ENCODE results near the gene ZNF407.

The ZNF407 gene

DNA sequence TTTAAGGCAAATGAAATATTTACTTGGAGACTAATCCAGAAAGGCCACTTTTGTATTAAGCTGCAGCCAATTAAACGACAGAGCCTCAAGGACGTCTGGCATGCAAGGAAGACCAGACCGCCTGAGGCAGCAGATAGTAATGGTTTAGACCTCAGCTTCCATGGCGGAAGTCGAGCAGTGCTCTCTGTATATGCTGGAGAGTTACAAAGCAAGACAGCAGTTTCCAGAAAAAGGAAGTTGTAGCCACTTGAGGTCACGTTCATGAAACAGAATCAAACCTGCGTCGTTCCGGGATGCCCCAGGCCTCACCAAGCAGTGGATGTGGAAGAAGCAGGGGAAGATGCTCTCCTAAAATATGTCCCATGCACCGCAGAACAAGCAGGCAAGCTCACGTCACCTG lies 469.3 kb downstream of the ZNF407 start:
- DNase-seq (ENCODE audit: low read depth), result no peak
- no peak overlapping the region for H3K4me3 ChIP-seq (ENCODE audit: low read depth, low read length)
- in situ Hi-C loops (cut with HindIII; ENCODE audit: low sequenced_read_pairs), result no loop called here
- TF ChIP-seq, protein P1, sequence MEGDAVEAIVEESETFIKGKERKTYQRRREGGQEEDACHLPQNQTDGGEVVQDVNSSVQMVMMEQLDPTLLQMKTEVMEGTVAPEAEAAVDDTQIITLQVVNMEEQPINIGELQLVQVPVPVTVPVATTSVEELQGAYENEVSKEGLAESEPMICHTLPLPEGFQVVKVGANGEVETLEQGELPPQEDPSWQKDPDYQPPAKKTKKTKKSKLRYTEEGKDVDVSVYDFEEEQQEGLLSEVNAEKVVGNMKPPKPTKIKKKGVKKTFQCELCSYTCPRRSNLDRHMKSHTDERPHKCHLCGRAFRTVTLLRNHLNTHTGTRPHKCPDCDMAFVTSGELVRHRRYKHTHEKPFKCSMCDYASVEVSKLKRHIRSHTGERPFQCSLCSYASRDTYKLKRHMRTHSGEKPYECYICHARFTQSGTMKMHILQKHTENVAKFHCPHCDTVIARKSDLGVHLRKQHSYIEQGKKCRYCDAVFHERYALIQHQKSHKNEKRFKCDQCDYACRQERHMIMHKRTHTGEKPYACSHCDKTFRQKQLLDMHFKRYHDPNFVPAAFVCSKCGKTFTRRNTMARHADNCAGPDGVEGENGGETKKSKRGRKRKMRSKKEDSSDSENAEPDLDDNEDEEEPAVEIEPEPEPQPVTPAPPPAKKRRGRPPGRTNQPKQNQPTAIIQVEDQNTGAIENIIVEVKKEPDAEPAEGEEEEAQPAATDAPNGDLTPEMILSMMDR (IDR thresholded peaks at IDR 0.05; ENCODE audit: low read depth, low read length, missing control alignments), result no peak

DNA sequence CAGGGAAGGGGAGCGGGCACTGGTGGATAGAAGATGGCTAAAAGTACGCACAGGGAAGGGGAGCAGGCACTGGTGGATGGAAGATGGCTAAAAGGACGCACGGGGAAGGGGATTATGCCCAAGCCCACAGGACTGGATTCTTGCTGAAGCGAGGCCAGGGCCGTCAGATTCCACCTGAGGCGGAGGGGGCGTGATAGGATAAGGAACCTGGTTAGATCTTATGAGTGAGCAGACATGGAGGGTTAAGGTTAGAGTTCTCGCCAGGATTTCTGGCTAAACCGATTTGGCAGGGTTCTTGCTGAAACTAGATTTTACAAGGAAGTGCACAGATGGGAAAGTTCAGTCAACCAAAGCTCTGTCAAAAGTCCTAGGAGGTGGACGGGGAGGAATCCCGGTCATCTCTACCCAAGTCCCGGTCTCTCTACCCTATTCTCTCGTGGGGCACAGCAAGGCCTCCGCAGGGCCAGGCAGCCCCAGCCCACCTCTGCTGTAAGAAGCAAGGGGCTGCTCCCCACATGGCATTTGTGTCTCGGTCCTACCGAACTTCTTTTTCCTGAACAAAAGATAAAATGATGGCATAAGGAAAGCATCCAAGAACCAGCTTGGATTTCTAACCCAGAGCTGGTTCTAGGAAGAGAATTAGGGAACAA lies 470.5 kb downstream of the ZNF407 start:
- in situ Hi-C loops (cut with HindIII; ENCODE audit: low sequenced_read_pairs), result no loop called here
- TF ChIP-seq, protein P1 (IDR thresholded peaks at IDR 0.05; ENCODE audit: low read depth, low read length, missing control alignments), result no peak
- H3K4me3 ChIP-seq (ENCODE audit: low read depth, low read length), result no peak overlapping the region
- no peak for DNase-seq (ENCODE audit: low read depth)

DNA sequence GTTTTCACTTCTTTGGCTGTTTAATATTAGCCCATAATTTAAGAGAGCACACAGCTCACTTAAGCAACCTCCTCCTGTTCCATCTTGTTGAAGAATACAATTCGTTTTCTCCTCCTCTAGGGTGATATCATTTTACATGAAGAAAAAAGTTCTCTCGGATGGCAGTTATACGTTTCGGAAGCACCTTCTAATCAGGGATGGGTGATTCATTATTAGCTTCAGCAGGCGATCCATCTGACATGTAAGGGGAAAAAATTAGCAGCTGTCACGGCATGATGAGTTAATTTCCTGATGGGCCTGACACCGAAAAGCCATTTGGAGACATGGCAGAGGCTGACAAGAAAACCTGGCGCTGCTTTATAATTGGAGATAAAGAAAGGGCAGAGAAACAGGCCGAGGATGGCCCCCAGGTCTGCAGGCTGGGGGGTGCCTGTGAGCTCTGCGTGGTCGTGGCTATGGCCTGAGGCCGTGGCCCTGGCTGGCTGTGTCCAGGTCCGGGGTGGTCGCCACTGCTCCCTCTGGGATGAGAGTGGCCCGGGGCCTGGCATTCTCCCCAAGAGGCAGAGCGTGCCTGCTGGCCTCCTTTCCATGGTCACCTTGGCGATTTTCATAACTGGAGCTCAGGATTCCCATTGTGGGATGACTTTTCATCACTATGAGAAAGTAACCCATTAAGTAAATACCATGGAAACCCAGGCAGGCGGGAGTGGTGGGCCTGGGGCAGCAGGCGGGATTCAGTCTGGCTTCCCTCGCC lies 471.2 kb downstream of the ZNF407 start:
- in situ Hi-C loops (cut with HindIII; ENCODE audit: low sequenced_read_pairs), result no loop called here
- DNase-seq (ENCODE audit: low read depth), result no peak
- H3K4me3 ChIP-seq (ENCODE audit: low read depth, low read length), result no peak overlapping the region
- TF ChIP-seq, protein P1 (IDR thresholded peaks at IDR 0.05; ENCODE audit: low read depth, low read length, missing control alignments), result no peak

DNA sequence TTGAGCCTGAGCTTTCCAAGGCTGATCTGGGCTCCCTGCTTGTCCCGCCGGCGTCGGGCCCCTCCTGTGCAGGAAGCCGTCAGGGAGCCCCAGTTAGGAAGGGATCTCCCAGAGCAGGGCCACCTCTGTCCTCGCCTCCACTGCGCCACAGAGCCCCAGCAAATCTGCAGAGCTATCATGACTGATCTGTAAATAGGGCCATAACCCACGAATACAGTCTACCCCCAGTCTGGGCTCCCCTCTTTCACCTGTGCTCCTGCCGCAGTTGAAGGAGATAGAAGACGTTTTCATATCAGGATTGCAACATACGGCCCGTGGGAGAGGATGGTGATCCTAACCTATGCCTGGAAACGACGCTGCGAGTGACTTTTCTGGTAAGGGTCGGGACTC lies 472.6 kb downstream of the ZNF407 start:
- in situ Hi-C loops (cut with HindIII; ENCODE audit: low sequenced_read_pairs), result no loop called here
- no peak overlapping the region for H3K4me3 ChIP-seq (ENCODE audit: low read depth, low read length)
- TF ChIP-seq, protein P1 (IDR thresholded peaks at IDR 0.05; ENCODE audit: low read depth, low read length, missing control alignments), result no peak
- DNase-seq (ENCODE audit: low read depth), result no peak

DNA sequence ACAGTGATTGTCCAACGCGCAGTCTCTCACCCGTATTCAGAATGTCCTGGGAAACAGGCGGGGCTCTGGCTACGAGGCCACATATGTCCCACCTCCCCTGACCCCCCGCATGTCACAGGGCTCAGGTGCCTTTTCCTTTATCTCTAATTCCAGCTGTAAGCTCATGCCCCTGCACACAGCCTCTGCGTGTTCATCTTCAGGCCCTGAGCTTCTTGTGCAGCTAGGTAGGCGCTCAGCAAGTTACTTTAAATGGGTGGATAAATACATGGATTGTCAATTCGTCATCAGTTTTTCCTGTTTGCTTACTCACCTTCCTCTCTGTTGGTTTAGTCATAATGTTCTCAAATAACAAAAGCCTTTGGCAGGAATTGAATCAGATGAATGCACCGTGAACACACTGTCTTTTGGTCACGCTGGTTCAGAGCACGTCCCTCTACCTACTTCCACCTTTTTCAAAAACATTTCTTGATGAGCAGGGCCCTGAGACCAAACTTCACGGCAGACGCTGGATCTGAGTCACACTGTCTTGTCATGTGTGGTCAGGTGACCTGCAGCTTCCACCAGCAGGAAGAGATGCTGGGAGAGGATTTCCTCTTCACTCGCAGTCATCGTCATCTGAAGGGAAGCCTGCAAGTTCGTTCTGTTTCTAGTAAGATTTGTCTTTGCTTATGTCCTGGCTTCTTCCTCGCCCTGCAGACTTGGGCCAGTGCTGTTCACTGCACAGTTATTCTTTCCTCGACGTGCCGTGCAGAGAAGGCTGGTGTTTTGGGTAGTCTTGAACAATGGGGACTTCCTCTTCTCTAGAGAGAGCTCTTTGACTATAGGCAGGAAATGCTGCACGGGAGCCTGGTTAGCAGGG lies 473.2 kb downstream of the ZNF407 start:
- TF ChIP-seq, protein P1 (IDR thresholded peaks at IDR 0.05; ENCODE audit: low read depth, low read length, missing control alignments), result no peak
- peak; percentile 57 for DNase-seq (ENCODE audit: low read depth)
- no peak overlapping the region for H3K4me3 ChIP-seq (ENCODE audit: low read depth, low read length)
- in situ Hi-C loops (cut with HindIII; ENCODE audit: low sequenced_read_pairs), result no loop called here

DNA sequence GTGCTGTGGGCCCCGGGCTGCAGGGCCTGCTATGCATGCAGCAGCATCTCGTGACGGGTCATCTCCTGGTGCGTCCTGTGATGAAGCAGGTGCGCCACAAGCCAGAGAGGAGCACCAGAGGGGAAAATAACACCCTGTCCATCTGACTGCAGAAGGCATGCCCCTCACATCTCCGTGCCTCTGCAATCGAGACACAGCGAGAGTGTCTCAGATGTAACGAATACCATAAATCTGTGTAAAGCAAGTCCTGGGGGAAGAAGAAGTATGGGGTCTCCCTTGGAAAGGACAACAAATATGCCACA lies 473.8 kb downstream of the ZNF407 start:
- TF ChIP-seq, protein P1 (IDR thresholded peaks at IDR 0.05; ENCODE audit: low read depth, low read length, missing control alignments), result no peak
- DNase-seq (ENCODE audit: low read depth), result no peak
- no peak overlapping the region for H3K4me3 ChIP-seq (ENCODE audit: low read depth, low read length)
- in situ Hi-C loops (cut with HindIII; ENCODE audit: low sequenced_read_pairs), result no loop called here
